HepG2 (cell line): ENCODE data around the gene TACC3. TPM values are rescaled to one million over a fixed set of nuclear protein-coding genes. Genes with fewer than 3 reads are reported as not detected.

Experiments
- CBX5 ChIP-seq: sonication (generic); formaldehyde crosslinking; IDR thresholded peaks from 2 replicates; pipeline ENCODE4 v1.4.0; 2020; ENCODE audit warnings: missing genetic modification reagents, borderline replicate concordance
- GZF1 ChIP-seq: sonication (generic); formaldehyde crosslinking; IDR thresholded peaks from 2 replicates; pipeline ENCODE4 v1.5.1; 2020; ENCODE audit warnings: mild to moderate bottlenecking, missing genetic modification reagents
- HNRNPK ChIP-seq: fragments of 200-400 bp; formaldehyde crosslinking; IDR thresholded peaks from 2 replicates; pipeline ENCODE4 v1.6.1; 2018; ENCODE audit warnings: low read length, low read depth, moderate library complexity, mild to moderate bottlenecking; ENCODE audit not compliant: poor library complexity, severe bottlenecking
- NKX3-1 ChIP-seq: sonication (generic); formaldehyde crosslinking; IDR thresholded peaks from 2 replicates; pipeline ENCODE4 v1.5.0; 2020; ENCODE audit warnings: missing genetic modification reagents
- SOX5 ChIP-seq: IDR thresholded peaks from 2 replicates; pipeline ENCODE4 v1.6.1; 2016; ENCODE audit warnings: borderline replicate concordance
- TEAD2 ChIP-seq: sonication (generic); formaldehyde crosslinking; IDR thresholded peaks from 2 replicates; pipeline ENCODE4 v1.9.0; 2021; ENCODE audit warnings: missing genetic modification reagents
- ZNF569 ChIP-seq: sonication (generic); formaldehyde crosslinking; IDR thresholded peaks from 2 replicates; pipeline ENCODE4 v1.5.0; 2020; ENCODE audit warnings: mild to moderate bottlenecking, missing genetic modification reagents, moderate library complexity, borderline replicate concordance
- ZNF839 ChIP-seq: sonication (generic); formaldehyde crosslinking; IDR thresholded peaks from 2 replicates; pipeline ENCODE4 v1.4.0; 2020; ENCODE audit warnings: missing genetic modification reagents, mild to moderate bottlenecking, borderline replicate concordance
- polyA plus RNA-seq, 8 experiments: library from polyadenylated mRNA; depleted of rRNA in 3 of 8; stranded (reverse) in 7 of 8; unstranded in 1 of 8; fragments of >200 nt; fragmentation: Illumina TruSeq in 4 of 8; extraction: Trizol in 4 of 8; gene quantifications; 2 replicates each; pipeline versions ENCODE4 v1.2.1 to v1.2.3, GENCODE V29; 2011 to 2016; ENCODE audit warnings: low read depth in 4 of 8, missing spikeins in 1 of 8, mixed read lengths in 1 of 8; ENCODE audit not compliant: insufficient read depth in 1 of 8
- total RNA-seq, 5 experiments: library from RNA; depleted of rRNA; stranded (reverse); fragments of >200 nt; fragmentation: Illumina TruSeq; extraction: Trizol; gene quantifications; 2 replicates each; pipeline ENCODE4 v1.2.3, GENCODE V29; 2016; ENCODE audit warnings: low read depth in 1 of 5
- TF ChIP-seq, protein P1 (sequence below): sonication (generic); formaldehyde crosslinking; IDR thresholded peaks from 2 replicates; pipeline ENCODE4 v1.5.0; 2020; ENCODE audit warnings: mild to moderate bottlenecking, missing genetic modification reagents, borderline replicate concordance
- TF ChIP-seq, protein P2 (sequence below): sonication (generic); formaldehyde crosslinking; IDR thresholded peaks from 2 replicates; pipeline ENCODE4 v1.8.0; 2023; ENCODE audit warnings: mild to moderate bottlenecking, missing genetic modification reagents
- TF ChIP-seq, protein P3 (sequence below): sonication (generic); formaldehyde crosslinking; IDR thresholded peaks from 2 replicates; pipeline ENCODE4 v1.5.1; 2020; ENCODE audit warnings: missing genetic modification reagents, mild to moderate bottlenecking, borderline replicate concordance
- TF ChIP-seq, protein P4 (sequence below): sonication (generic); formaldehyde crosslinking; IDR thresholded peaks from 2 replicates; pipeline ENCODE4 v1.8.1; 2023; ENCODE audit warnings: mild to moderate bottlenecking, moderate library complexity, missing genetic modification reagents
- TF ChIP-seq, protein P5 (sequence below): sonication (generic); formaldehyde crosslinking; IDR thresholded peaks from 2 replicates; pipeline ENCODE4 v1.5.1; 2020; ENCODE audit warnings: mild to moderate bottlenecking, missing genetic modification reagents, borderline replicate concordance

TACC3 gene
- total and polyA plus RNA-seq, 2 of the 13 experiments (the other 11 are each of a cell fraction or from before 2014, with no cell fraction given) = 20.3 to 21.2 TPM

DNA sequence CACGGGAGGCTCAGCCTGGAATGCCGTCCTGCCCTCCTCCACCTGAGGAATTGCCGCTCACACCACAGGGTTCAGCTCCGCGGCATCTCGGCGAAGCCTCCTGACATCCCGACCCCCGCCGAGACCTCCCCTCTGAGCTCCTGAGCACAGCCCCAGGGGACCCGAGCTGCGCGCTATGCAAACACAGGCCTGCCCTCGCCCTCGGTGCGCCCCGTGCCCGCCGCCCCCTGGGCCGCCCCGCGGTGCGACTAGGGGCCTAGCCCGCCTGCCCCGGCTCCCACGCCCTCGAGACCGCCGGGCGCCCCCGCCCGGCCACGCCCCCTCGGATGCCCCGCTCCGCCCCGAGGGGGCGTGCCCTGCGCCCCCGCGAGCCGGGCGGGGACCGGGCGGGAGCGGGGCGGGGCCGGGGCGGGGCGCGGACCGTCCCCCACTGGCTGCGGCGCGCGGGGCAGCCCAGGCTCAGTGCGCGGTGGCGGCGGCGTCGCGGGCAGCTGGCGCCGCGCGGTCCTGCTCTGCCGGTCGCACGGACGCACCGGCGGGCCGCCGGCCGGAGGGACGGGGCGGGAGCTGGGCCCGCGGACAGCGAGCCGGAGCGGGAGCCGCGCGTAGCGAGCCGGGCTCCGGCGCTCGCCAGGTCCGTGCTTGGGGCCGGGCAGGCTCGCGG is 71.6 kb downstream of the TACC3 start, which contains the start of gene FGFR3 (continued):
- TF ChIP-seq, protein P1, sequence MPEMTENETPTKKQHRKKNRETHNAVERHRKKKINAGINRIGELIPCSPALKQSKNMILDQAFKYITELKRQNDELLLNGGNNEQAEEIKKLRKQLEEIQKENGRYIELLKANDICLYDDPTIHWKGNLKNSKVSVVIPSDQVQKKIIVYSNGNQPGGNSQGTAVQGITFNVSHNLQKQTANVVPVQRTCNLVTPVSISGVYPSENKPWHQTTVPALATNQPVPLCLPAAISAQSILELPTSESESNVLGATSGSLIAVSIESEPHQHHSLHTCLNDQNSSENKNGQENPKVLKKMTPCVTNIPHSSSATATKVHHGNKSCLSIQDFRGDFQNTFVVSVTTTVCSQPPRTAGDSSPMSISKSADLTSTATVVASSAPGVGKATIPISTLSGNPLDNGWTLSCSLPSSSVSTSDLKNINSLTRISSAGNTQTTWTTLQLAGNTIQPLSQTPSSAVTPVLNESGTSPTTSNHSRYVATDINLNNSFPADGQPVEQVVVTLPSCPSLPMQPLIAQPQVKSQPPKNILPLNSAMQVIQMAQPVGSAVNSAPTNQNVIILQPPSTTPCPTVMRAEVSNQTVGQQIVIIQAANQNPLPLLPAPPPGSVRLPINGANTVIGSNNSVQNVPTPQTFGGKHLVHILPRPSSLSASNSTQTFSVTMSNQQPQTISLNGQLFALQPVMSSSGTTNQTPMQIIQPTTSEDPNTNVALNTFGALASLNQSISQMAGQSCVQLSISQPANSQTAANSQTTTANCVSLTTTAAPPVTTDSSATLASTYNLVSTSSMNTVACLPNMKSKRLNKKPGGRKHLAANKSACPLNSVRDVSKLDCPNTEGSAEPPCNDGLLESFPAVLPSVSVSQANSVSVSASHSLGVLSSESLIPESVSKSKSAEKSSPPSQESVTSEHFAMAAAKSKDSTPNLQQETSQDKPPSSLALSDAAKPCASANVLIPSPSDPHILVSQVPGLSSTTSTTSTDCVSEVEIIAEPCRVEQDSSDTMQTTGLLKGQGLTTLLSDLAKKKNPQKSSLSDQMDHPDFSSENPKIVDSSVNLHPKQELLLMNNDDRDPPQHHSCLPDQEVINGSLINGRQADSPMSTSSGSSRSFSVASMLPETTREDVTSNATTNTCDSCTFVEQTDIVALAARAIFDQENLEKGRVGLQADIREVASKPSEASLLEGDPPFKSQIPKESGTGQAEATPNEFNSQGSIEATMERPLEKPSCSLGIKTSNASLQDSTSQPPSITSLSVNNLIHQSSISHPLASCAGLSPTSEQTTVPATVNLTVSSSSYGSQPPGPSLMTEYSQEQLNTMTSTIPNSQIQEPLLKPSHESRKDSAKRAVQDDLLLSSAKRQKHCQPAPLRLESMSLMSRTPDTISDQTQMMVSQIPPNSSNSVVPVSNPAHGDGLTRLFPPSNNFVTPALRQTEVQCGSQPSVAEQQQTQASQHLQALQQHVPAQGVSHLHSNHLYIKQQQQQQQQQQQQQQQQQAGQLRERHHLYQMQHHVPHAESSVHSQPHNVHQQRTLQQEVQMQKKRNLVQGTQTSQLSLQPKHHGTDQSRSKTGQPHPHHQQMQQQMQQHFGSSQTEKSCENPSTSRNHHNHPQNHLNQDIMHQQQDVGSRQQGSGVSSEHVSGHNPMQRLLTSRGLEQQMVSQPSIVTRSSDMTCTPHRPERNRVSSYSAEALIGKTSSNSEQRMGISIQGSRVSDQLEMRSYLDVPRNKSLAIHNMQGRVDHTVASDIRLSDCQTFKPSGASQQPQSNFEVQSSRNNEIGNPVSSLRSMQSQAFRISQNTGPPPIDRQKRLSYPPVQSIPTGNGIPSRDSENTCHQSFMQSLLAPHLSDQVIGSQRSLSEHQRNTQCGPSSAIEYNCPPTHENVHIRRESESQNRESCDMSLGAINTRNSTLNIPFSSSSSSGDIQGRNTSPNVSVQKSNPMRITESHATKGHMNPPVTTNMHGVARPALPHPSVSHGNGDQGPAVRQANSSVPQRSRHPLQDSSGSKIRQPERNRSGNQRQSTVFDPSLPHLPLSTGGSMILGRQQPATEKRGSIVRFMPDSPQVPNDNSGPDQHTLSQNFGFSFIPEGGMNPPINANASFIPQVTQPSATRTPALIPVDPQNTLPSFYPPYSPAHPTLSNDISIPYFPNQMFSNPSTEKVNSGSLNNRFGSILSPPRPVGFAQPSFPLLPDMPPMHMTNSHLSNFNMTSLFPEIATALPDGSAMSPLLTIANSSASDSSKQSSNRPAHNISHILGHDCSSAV (CRISPR knock-in tag) = no peak
- TF ChIP-seq TEAD2 (CRISPR knock-in tag) (no peak), NKX3-1 (CRISPR knock-in tag) (no peak), ZNF839 (CRISPR knock-in tag) (no peak), HNRNPK (no peak), ZNF569 (CRISPR knock-in tag) (no peak), CBX5 (CRISPR knock-in tag) (no peak), GZF1 (no peak), SOX5 (CRISPR knock-in tag) (no peak)
- TF ChIP-seq, protein P2, sequence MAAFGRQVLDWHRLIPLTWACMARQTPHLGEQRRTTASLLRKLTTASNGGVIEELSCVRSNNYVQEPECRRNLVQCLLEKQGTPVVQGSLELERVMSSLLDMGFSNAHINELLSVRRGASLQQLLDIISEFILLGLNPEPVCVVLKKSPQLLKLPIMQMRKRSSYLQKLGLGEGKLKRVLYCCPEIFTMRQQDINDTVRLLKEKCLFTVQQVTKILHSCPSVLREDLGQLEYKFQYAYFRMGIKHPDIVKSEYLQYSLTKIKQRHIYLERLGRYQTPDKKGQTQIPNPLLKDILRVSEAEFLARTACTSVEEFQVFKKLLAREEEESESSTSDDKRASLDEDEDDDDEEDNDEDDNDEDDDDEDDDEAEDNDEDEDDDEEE (CRISPR knock-in tag) = no peak
- TF ChIP-seq, protein P3, sequence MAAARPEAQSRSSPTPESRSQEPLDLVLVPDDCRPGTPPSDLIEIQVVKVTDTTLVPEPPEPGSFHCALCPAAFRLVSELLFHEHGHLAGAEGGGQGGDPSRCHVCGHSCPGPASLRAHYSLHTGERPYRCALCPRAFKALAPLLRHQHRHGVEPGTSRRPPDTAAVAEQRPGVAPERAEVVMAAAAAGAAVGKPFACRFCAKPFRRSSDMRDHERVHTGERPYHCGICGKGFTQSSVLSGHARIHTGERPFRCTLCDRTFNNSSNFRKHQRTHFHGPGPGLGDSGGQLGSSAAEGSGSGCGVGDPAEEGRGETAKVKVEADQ (CRISPR knock-in tag) = no peak
- TF ChIP-seq, protein P4, sequence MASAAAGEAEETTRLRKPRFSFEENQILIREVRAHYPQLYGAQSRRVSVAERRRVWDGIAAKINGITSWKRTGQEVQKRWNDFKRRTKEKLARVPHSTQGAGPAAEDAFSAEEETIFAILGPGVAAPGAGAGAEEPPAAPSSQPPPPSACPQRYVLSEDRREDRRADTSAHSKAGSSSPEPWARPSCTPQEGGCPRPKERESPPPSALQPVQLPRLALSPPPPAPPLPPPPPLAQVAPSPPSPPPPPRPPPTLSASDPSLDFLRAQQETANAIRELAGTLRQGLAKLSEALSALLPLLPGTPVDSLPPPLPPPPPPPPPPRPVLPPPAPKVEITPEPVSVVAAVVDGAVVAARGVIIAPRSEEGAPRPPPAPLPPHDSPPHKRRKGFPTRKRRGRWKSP (CRISPR knock-in tag) = no peak
- TF ChIP-seq, protein P5, sequence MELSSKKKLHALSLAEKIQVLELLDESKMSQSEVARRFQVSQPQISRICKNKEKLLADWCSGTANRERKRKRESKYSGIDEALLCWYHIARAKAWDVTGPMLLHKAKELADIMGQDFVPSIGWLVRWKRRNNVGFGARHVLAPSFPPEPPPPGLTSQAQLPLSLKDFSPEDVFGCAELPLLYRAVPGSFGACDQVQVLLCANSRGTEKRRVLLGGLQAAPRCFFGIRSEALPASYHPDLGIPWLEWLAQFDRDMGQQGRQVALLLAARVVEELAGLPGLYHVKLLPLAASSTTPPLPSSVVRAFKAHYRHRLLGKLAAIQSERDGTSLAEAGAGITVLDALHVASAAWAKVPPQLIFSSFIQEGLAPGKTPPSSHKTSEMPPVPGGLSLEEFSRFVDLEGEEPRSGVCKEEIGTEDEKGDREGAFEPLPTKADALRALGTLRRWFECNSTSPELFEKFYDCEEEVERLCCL (CRISPR knock-in tag) = no peak
